Thoracic aorta (tissue), 2 donors: ENCODE results near the gene BAZ2B. TPM values are rescaled to one million over a fixed set of nuclear protein-coding genes. Genes with fewer than 3 reads are reported as not detected.

ENCODE experiments used
- ATAC-seq: fragments of 150-250 bp; one replicate; pipeline ENCODE4 v1.8.0; 2017; ENCODE audit warnings: low read depth; ENCODE audit not compliant: insufficient number of reproducible peaks, low FRiP score
- DNase-seq: peaks from one replicate; pipeline ENCODE4 v3.0.0-alpha.2; 2020; ENCODE audit warnings: low spot score
- H3K27ac ChIP-seq, 2 donors: fragments of 200-600 bp; sonication (generic); 1 replicate in 1 of 2; 2 replicates in 1 of 2; pipeline ENCODE4 v1.5.1; 2016; ENCODE audit warnings: mild to moderate bottlenecking in 2 of 2, moderate library complexity in 2 of 2
- H3K27me3 ChIP-seq: fragments of 200-600 bp; sonication (generic); replicated peaks from 2 replicates; pipeline ENCODE4 v1.6.0; 2016; ENCODE audit warnings: mild to moderate bottlenecking; ENCODE audit not compliant: insufficient read depth
- H3K36me3 ChIP-seq: fragments of 200-600 bp; sonication (generic); one replicate; pipeline ENCODE4 v1.5.1; 2016
- H3K4me1 ChIP-seq, 2 donors: fragments of 200-600 bp; sonication (generic); 1 replicate in 1 of 2; 2 replicates in 1 of 2; pipeline versions ENCODE4 v1.5.1 to v1.6.0; 2016; ENCODE audit warnings: low read depth in 2 of 2, mild to moderate bottlenecking in 1 of 2; ENCODE audit not compliant: control insufficient read depth in 1 of 2
- H3K4me3 ChIP-seq: fragments of 200-600 bp; sonication (generic); 2 replicates; pipeline ENCODE4 v1.5.1; 2016; ENCODE audit warnings: mild to moderate bottlenecking
- H3K9me3 ChIP-seq: fragments of 200-600 bp; sonication (generic); 2 replicates; pipeline ENCODE4 v1.5.1; 2016
- total RNA-seq, 2 donors: library from RNA; depleted of rRNA; stranded (reverse); fragments of >200 nt; gene quantifications; one replicate each; pipeline versions ENCODE4 v1.1.0 to v1.2.3, GENCODE V29; 2016
- TF ChIP-seq, protein P1 (sequence below): fragments of 200-600 bp; sonication (generic); IDR thresholded peaks from one replicate; pipeline ENCODE4 v1.5.1; 2019; ENCODE audit warnings: antibody characterized with exemption

The BAZ2B gene
- total RNA-seq, 2 donors from 2014 or later, result 73.8 to 147 TPM

DNA sequence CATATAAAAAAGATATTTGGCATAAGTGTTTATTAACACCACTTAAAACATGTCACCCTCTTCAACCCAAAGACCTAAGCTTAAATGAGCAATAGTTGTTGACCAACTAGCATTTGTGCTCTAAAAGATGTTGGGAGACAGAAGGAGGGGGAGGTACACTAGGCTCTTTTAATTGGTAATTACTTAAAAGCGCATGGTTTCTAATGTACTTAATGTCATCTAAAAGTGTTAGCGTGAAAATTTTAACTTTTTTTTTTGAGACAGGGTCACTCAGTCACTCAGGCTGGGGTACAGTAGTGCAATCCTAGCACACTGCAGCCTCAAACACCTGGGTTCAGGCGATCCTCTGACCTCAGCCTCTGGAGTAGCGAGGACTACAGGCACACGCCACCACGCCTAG is 335.3 kb downstream of the BAZ2B start:
- TF ChIP-seq, protein P1, sequence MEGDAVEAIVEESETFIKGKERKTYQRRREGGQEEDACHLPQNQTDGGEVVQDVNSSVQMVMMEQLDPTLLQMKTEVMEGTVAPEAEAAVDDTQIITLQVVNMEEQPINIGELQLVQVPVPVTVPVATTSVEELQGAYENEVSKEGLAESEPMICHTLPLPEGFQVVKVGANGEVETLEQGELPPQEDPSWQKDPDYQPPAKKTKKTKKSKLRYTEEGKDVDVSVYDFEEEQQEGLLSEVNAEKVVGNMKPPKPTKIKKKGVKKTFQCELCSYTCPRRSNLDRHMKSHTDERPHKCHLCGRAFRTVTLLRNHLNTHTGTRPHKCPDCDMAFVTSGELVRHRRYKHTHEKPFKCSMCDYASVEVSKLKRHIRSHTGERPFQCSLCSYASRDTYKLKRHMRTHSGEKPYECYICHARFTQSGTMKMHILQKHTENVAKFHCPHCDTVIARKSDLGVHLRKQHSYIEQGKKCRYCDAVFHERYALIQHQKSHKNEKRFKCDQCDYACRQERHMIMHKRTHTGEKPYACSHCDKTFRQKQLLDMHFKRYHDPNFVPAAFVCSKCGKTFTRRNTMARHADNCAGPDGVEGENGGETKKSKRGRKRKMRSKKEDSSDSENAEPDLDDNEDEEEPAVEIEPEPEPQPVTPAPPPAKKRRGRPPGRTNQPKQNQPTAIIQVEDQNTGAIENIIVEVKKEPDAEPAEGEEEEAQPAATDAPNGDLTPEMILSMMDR, result no peak
- Histone ChIP-seq H3K9me3 (no peaks in the 10 kb centered on the region), H3K27me3 (no peaks in the 10 kb centered on the region), H3K27ac (no peak overlapping the region), H3K36me3 (peaks cover 5% of the 10 kb centered on the region), H3K4me3 (no peak overlapping the region), H3K4me1 (peaks cover 8 to 11% of the 10 kb centered on the region in 2 donors)
- ATAC-seq (no peak), DNase-seq (no peak)

DNA sequence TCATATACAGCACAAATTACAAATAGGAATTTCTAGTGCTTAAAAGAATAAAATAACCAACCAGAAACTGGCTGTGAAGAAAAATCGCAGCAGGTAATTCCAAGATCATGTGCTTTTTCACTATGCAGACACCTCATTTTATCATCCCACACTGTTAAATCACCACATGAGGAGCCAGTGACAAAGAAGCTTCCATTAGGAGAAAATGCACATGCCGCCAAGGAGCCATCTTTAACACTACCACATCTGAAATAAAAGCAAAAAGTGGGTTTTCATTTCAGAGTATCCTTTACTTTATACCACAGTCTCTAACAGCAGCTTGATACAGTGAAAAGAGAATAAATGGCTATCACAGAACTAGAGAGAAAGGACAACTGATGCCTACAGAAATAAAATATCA is 336.6 kb downstream of the BAZ2B start:
- H3K36me3 ChIP-seq, result peaks cover 5% of the 10 kb centered on the region
- H3K9me3 ChIP-seq, result no peaks in the 10 kb centered on the region
- ATAC-seq (no peak), DNase-seq (no peak)
- no peaks in the 10 kb centered on the region for H3K27me3 ChIP-seq
- H3K4me3 ChIP-seq, result no peak overlapping the region
- H3K4me1 ChIP-seq, result peaks cover 0 to 2% of the 10 kb centered on the region in 2 donors
- TF ChIP-seq, protein P1, result no peak
- no peak overlapping the region for H3K27ac ChIP-seq

GRCh38 chr2:159275111-159275510 is 341.2 kb downstream of the BAZ2B start:
- Histone ChIP-seq H3K36me3 (peaks cover 5% of the 10 kb centered on the region), H3K27me3 (no peaks in the 10 kb centered on the region), H3K27ac (no peak overlapping the region), H3K4me3 (no peak overlapping the region), H3K9me3 (no peaks in the 10 kb centered on the region), H3K4me1 (no peaks in the 10 kb centered on the region)
- no peak for DNase-seq
- TF ChIP-seq, protein P1, result no peak
- no peak for ATAC-seq

GRCh38 chr2:159272156-159272555 is 344.2 kb downstream of the BAZ2B start:
- Histone ChIP-seq H3K4me3 (no peak overlapping the region), H3K36me3 (no peaks in the 10 kb centered on the region), H3K9me3 (no peaks in the 10 kb centered on the region), H3K27ac (no peak overlapping the region), H3K27me3 (no peaks in the 10 kb centered on the region), H3K4me1 (peaks cover 0 to 8% of the 10 kb centered on the region in 2 donors)
- TF ChIP-seq, protein P1, result no peak
- DNase-seq (no peak), ATAC-seq (no peak)

DNA sequence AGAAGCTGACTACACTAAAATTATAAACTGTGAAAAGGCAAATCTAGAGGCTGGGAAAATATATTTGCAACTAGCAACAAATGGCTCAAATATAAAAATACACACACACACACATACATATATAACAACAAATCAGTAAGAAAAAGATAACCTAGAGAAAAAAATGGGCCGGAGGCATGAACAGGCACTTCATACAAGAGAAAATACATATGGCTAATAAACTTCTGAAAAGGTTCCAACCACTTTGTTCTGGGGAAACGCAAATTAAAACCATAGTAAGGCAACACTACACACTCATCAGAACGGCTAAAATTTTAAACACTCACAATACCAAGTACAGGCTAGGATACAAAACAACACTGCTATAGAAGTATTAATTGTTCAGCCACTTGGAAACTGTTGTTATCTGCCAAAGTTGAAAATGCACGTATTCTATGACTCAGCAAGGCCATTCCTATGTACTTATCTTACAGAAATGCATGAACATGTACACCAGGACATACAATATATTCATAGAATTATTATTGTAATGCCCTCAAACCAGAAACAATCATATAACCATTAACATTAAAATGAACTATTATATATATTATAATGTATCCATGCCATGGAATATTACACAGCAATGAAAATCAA is 345.5 kb downstream of the BAZ2B start:
- Histone ChIP-seq H3K36me3 (no peaks in the 10 kb centered on the region), H3K4me3 (no peak overlapping the region), H3K9me3 (no peaks in the 10 kb centered on the region), H3K27me3 (no peaks in the 10 kb centered on the region), H3K27ac (no peak overlapping the region), H3K4me1 (peaks cover 0 to 8% of the 10 kb centered on the region in 2 donors)
- TF ChIP-seq, protein P1, result no peak
- DNase-seq (no peak), ATAC-seq (no peak)

Other genes starting within 250 kb of the BAZ2B start
- gene MARCHF7, start 96.0 kb upstream of the BAZ2B start, total RNA-seq, result 10 to 100 TPM; 60.1 to 81.2 TPM
- 100 to 1,000 TPM; 110 to 115 TPM for gene CD302, start 181.7 kb upstream of the BAZ2B start, total RNA-seq